WTC11 (cell line): ENCODE data around the gene UBR4. TPM values are rescaled to one million over a fixed set of nuclear protein-coding genes. Genes with fewer than 3 reads are reported as not detected.

Source experiments
- ATAC-seq: fragments of 200-7000 bp; cut with Tn5 transposase; 2 replicates; pipeline ENCODE4 v1.10.0; 2021; ENCODE audit warnings: mild to moderate bottlenecking, moderate library complexity
- CTCF ChIA-PET: fragments of 300-600 bp; sonication (Branson Sonifier 250); formaldehyde crosslinking; loops from one replicate; lab custom pipeline; 2021; ENCODE audit warnings: antibody characterized with exemption; lab: Charles Lee
- POLR2A ChIA-PET: fragments of 350-600 bp; sonication (Branson Sonifier 250); formaldehyde crosslinking; loops from one replicate; lab custom pipeline; 2021; ENCODE audit warnings: antibody characterized with exemption; lab: Charles Lee
- DNase-seq: peaks from one replicate; pipeline ENCODE4 v3.0.0; 2021; ENCODE audit warnings: low spot score
- H3K27ac Mint-ChIP-seq: 2 replicates; pipeline ENCODE4 v1.8.0; 2021; ENCODE audit warnings: mixed read lengths
- H3K27me3 Mint-ChIP-seq: 2 replicates; pipeline ENCODE4 v1.8.0; 2021; ENCODE audit warnings: low read depth, mild to moderate bottlenecking, moderate library complexity, mixed read lengths
- H3K36me3 Mint-ChIP-seq: 2 replicates; pipeline ENCODE4 v1.8.0; 2021; ENCODE audit warnings: mixed read lengths
- H3K4me1 Mint-ChIP-seq: 2 replicates; pipeline ENCODE4 v1.8.0; 2022; ENCODE audit warnings: mixed read lengths
- H3K4me3 Mint-ChIP-seq: 2 replicates; pipeline ENCODE4 v1.8.0; 2021; ENCODE audit warnings: mild to moderate bottlenecking, moderate library complexity, mixed read lengths
- H3K9me3 Mint-ChIP-seq: 2 replicates; pipeline ENCODE4 v1.8.0; 2021; ENCODE audit warnings: mixed read lengths
- ATF3 ChIP-seq: sonication (generic); formaldehyde crosslinking; conservative IDR thresholded peaks from 2 replicates; pipeline ENCODE4 v1.8.1; 2022; ENCODE audit warnings: mild to moderate bottlenecking, missing genetic modification reagents
- E2F1 ChIP-seq: sonication (generic); formaldehyde crosslinking; IDR thresholded peaks from 2 replicates; pipeline ENCODE4 v1.8.0; 2022; ENCODE audit warnings: mild to moderate bottlenecking, missing genetic modification reagents
- E2F4 ChIP-seq: sonication (generic); formaldehyde crosslinking; IDR thresholded peaks from 2 replicates; pipeline ENCODE4 v1.8.1; 2022; ENCODE audit warnings: low read depth, mild to moderate bottlenecking, moderate library complexity, missing genetic modification reagents, borderline replicate concordance
- EMX1 ChIP-seq: fragments of 250-450 bp; sonication (Bioruptor Pico); IDR thresholded peaks from 2 replicates; pipeline ENCODE4 v1.8.0; 2021; ENCODE audit warnings: mild to moderate bottlenecking
- FOXK1 ChIP-seq: sonication (generic); formaldehyde crosslinking; IDR thresholded peaks from 2 replicates; pipeline ENCODE4 v1.8.0; 2022; ENCODE audit warnings: mild to moderate bottlenecking, moderate library complexity, missing genetic modification reagents
- FOXP1 ChIP-seq: sonication (generic); formaldehyde crosslinking; IDR thresholded peaks from 2 replicates; pipeline ENCODE4 v1.8.0; 2022; ENCODE audit warnings: missing genetic modification reagents, mild to moderate bottlenecking, moderate library complexity, borderline replicate concordance
- GABPB1 ChIP-seq: sonication (generic); formaldehyde crosslinking; IDR thresholded peaks from 2 replicates; pipeline ENCODE4 v1.8.1; 2023; ENCODE audit warnings: mild to moderate bottlenecking, missing genetic modification reagents
- GTF2I ChIP-seq: fragments of 250-450 bp; sonication (Bioruptor Pico); conservative IDR thresholded peaks from 2 replicates; pipeline ENCODE4 v1.4.0; 2021; ENCODE audit warnings: mild to moderate bottlenecking
- NFATC4 ChIP-seq: fragments of 250-450 bp; sonication (Bioruptor Pico); IDR thresholded peaks from 2 replicates; pipeline ENCODE4 v1.9.0; 2021; ENCODE audit warnings: mild to moderate bottlenecking
- NFE2L1 ChIP-seq: sonication (generic); formaldehyde crosslinking; IDR thresholded peaks from 2 replicates; pipeline ENCODE4 v1.8.1; 2023; ENCODE audit warnings: missing genetic modification reagents
- NFYB ChIP-seq: sonication (generic); formaldehyde crosslinking; conservative IDR thresholded peaks from 2 replicates; pipeline ENCODE4 v1.8.0; 2022; ENCODE audit warnings: low read depth, missing genetic modification reagents
- NR3C1 ChIP-seq: sonication (generic); formaldehyde crosslinking; conservative IDR thresholded peaks from 2 replicates; pipeline ENCODE4 v1.8.1; 2023; ENCODE audit warnings: low read depth, mild to moderate bottlenecking, missing genetic modification reagents
- OVOL2 ChIP-seq: fragments of 250-450 bp; sonication (Bioruptor Pico); IDR thresholded peaks from 2 replicates; pipeline ENCODE4 v1.9.0; 2021; ENCODE audit warnings: mild to moderate bottlenecking, borderline replicate concordance
- SMAD3 ChIP-seq: sonication (generic); formaldehyde crosslinking; IDR thresholded peaks from 2 replicates; pipeline ENCODE4 v1.8.0; 2022; ENCODE audit warnings: missing genetic modification reagents, mild to moderate bottlenecking, borderline replicate concordance
- SMAD4 ChIP-seq: sonication (generic); formaldehyde crosslinking; IDR thresholded peaks from 2 replicates; pipeline ENCODE4 v1.8.0; 2022; ENCODE audit warnings: mild to moderate bottlenecking, missing genetic modification reagents
- TEAD4 ChIP-seq: sonication (generic); formaldehyde crosslinking; IDR thresholded peaks from 2 replicates; pipeline ENCODE4 v1.8.0; 2022; ENCODE audit warnings: mild to moderate bottlenecking, missing genetic modification reagents
- TP53 ChIP-seq: sonication (generic); formaldehyde crosslinking; IDR thresholded peaks from 2 replicates; pipeline ENCODE4 v1.8.1; 2023; ENCODE audit warnings: mild to moderate bottlenecking, missing genetic modification reagents
- ZNF138 ChIP-seq: sonication (generic); formaldehyde crosslinking; conservative IDR thresholded peaks from 2 replicates; pipeline ENCODE4 v1.8.1; 2022; ENCODE audit warnings: mild to moderate bottlenecking, moderate library complexity, missing genetic modification reagents
- ZNF219 ChIP-seq: sonication (generic); formaldehyde crosslinking; IDR thresholded peaks from 2 replicates; pipeline ENCODE4 v1.8.0; 2023; ENCODE audit warnings: missing genetic modification reagents, mild to moderate bottlenecking, borderline replicate concordance
- ZNF232 ChIP-seq: sonication (generic); formaldehyde crosslinking; IDR thresholded peaks from 2 replicates; pipeline ENCODE4 v1.8.0; 2022; ENCODE audit warnings: mild to moderate bottlenecking, missing genetic modification reagents
- ZNF263 ChIP-seq: sonication (generic); formaldehyde crosslinking; IDR thresholded peaks from 2 replicates; pipeline ENCODE4 v1.8.1; 2022; ENCODE audit warnings: low read depth, mild to moderate bottlenecking, moderate library complexity, missing genetic modification reagents
- total RNA-seq: library from RNA; stranded (reverse); gene quantifications from 3 replicates; pipeline ENCODE4 v1.2.3, GENCODE V29; 2021
- TF ChIP-seq, protein P1 (sequence below): sonication (generic); formaldehyde crosslinking; IDR thresholded peaks from 2 replicates; pipeline ENCODE4 v1.8.1; 2022; ENCODE audit warnings: mild to moderate bottlenecking, missing genetic modification reagents, moderate library complexity, borderline replicate concordance
- TF ChIP-seq, protein P2 (sequence below): fragments of 250-450 bp; sonication (Bioruptor Pico); IDR thresholded peaks from 2 replicates; pipeline ENCODE4 v1.8.0; 2021; ENCODE audit warnings: mild to moderate bottlenecking
- TF ChIP-seq, protein P3 (sequence below): sonication (generic); formaldehyde crosslinking; IDR thresholded peaks from 2 replicates; pipeline ENCODE4 v1.8.1; 2023; ENCODE audit warnings: mild to moderate bottlenecking, missing genetic modification reagents, moderate library complexity

The UBR4 gene
- total RNA-seq, 1 experiment from 2014 or later, result 179 TPM

GRCh38 chr1:19239876-19240275 lies 29.8 kb upstream of the UBR4 start:
- Mint-ChIP-seq H3K27me3 (no peaks in the 10 kb centered on the region), H3K27ac (no peak overlapping the region), H3K36me3 (peaks cover 79% of the 10 kb centered on the region), H3K4me1 (no peaks in the 10 kb centered on the region)
- POLR2A ChIA-PET, result no interaction called here
- ATAC-seq, result no peak
- no peak for TF ChIP-seq GABPB1 (CRISPR knock-in tag)
- no peak for TF ChIP-seq EMX1
- no peak for TF ChIP-seq NFE2L1 (CRISPR knock-in tag)
- no peak for TF ChIP-seq ZNF219
- no peak for TF ChIP-seq ZNF232 (CRISPR knock-in tag)
- no peak for TF ChIP-seq TEAD4 (CRISPR knock-in tag)
- TF ChIP-seq OVOL2 (CRISPR knock-in tag), result no peak
- TF ChIP-seq ATF3 (CRISPR knock-in tag), result no peak
- TF ChIP-seq, all 79 proteins: peak for 0
- DNase-seq, result no peak
- CTCF ChIA-PET, result interaction anchor here (0.9 to 2.1 kb wide), 3 partner anchors 12 to 49 kb away, joined by 3 to 4 read pairs (median 4); partner anchors contain the start of genes AKR7A3, EMC1 and MRTO4
- H3K4me3 Mint-ChIP-seq, result no peak overlapping the region
- H3K9me3 Mint-ChIP-seq, result no peaks in the 10 kb centered on the region

- no peak for TF ChIP-seq NR3C1 (CRISPR knock-in tag)
- TF ChIP-seq NFE2L1 (CRISPR knock-in tag), result no peak
- TF ChIP-seq FOXK1 (CRISPR knock-in tag), result no peak
- TF ChIP-seq E2F1, result no peak
- TF ChIP-seq, protein P1, sequence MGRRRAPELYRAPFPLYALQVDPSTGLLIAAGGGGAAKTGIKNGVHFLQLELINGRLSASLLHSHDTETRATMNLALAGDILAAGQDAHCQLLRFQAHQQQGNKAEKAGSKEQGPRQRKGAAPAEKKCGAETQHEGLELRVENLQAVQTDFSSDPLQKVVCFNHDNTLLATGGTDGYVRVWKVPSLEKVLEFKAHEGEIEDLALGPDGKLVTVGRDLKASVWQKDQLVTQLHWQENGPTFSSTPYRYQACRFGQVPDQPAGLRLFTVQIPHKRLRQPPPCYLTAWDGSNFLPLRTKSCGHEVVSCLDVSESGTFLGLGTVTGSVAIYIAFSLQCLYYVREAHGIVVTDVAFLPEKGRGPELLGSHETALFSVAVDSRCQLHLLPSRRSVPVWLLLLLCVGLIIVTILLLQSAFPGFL (CRISPR knock-in tag), result no peak
- TF ChIP-seq E2F4, result no peak
- TF ChIP-seq SMAD4 (CRISPR knock-in tag), result no peak
- no peak for TF ChIP-seq NFATC4 (CRISPR knock-in tag)
- no peak for TF ChIP-seq TP53 (CRISPR knock-in tag)
- no peak for TF ChIP-seq GTF2I
- TF ChIP-seq ATF3 (CRISPR knock-in tag), result no peak
- no peak for TF ChIP-seq SMAD3 (CRISPR knock-in tag)
- TF ChIP-seq, protein P2, sequence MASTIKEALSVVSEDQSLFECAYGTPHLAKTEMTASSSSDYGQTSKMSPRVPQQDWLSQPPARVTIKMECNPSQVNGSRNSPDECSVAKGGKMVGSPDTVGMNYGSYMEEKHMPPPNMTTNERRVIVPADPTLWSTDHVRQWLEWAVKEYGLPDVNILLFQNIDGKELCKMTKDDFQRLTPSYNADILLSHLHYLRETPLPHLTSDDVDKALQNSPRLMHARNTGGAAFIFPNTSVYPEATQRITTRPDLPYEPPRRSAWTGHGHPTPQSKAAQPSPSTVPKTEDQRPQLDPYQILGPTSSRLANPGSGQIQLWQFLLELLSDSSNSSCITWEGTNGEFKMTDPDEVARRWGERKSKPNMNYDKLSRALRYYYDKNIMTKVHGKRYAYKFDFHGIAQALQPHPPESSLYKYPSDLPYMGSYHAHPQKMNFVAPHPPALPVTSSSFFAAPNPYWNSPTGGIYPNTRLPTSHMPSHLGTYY, result no peak
- TF ChIP-seq NFYB (CRISPR knock-in tag), result no peak
- TF ChIP-seq, protein P3, sequence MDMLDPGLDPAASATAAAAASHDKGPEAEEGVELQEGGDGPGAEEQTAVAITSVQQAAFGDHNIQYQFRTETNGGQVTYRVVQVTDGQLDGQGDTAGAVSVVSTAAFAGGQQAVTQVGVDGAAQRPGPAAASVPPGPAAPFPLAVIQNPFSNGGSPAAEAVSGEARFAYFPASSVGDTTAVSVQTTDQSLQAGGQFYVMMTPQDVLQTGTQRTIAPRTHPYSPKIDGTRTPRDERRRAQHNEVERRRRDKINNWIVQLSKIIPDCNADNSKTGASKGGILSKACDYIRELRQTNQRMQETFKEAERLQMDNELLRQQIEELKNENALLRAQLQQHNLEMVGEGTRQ (CRISPR knock-in tag), result no peak
- no peak for TF ChIP-seq ZNF138
- no peak for TF ChIP-seq FOXP1
- no peak for TF ChIP-seq EMX1
- TF ChIP-seq ZNF263 (CRISPR knock-in tag), result no peak
- Mint-ChIP-seq H3K4me3 (no peak overlapping the region), H3K4me1 (no peaks in the 10 kb centered on the region), H3K27me3 (no peaks in the 10 kb centered on the region), H3K36me3 (peaks cover 71% of the 10 kb centered on the region), H3K27ac (no peak overlapping the region), H3K9me3 (no peaks in the 10 kb centered on the region)
- no peak for ATAC-seq
- ChIA-PET POLR2A (no interaction called here), CTCF (no interaction called here)
- no peak for DNase-seq
Measured at GRCh38 chr1:19234224-19234623, 24.2 kb upstream of the UBR4 start.
